Fibroblast of peridontal ligament (primary cell): Measurements from ENCODE around the gene TENT5A.

Experiments used
- DNase-seq: peaks from one replicate; pipeline ENCODE4 v3.0.0-alpha.2; 2010; ENCODE audit errors: extremely low read depth

Gene TENT5A

DNA sequence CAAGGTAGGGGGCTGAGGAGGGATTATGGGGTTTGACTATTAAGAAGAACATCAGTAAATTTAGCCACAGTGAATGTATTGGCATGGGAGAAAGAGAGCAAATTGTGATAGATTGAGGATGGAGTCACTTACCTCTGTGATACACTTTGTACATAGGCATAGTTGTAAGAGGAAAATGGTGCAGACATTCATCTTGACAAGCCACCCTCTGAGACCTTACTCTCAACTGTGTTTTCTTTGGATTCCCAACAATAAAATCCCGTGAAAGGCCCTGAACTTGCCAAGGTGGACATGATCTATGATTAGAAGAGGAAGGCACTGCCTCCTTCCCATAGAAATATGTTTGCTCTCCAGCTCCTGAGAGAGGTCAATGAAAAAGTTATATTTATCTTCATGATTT lies 18.6 kb upstream of the TENT5A start:
- DNase-seq, result no peak

DNA sequence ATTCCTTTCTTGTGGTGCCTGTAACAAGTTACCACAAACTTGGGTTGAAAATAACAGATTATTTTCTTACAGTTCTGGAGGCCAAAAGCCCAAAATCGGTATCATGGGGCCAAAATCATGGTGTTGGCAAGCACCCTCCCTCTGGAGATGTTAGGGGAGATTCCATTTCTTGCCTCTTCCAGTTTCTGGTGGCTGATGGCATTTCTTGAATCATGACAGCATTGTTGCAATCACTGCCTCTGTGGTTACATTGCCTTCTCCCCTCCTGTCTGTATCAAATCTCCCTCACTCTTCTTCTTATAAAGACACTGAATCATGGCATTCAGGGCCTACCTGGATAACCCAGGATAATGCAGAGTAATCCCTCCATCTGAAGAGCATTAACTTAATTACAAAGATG lies 17.9 kb upstream of the TENT5A start:
- DNase-seq, result no peak

DNA sequence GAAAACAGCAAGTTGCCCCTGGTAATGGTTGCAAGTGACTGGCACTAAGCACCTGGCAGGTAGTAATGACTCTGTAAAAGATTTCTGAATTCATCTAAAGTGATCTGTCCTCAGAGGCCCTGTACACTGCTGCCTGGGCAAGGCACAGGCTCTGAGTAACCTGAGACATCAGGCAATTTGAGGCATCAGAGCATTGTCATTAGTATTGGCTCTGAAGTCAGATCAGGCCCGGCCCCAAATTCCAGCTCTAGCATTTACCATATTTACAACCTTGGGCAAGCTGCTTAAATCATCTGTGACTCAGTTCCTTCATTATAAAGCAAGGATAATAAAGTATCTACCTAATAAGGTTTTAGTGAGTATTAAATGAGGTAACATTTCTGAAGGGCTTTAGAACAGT lies 17.3 kb upstream of the TENT5A start:
- DNase-seq, result peak; percentile 52

DNA sequence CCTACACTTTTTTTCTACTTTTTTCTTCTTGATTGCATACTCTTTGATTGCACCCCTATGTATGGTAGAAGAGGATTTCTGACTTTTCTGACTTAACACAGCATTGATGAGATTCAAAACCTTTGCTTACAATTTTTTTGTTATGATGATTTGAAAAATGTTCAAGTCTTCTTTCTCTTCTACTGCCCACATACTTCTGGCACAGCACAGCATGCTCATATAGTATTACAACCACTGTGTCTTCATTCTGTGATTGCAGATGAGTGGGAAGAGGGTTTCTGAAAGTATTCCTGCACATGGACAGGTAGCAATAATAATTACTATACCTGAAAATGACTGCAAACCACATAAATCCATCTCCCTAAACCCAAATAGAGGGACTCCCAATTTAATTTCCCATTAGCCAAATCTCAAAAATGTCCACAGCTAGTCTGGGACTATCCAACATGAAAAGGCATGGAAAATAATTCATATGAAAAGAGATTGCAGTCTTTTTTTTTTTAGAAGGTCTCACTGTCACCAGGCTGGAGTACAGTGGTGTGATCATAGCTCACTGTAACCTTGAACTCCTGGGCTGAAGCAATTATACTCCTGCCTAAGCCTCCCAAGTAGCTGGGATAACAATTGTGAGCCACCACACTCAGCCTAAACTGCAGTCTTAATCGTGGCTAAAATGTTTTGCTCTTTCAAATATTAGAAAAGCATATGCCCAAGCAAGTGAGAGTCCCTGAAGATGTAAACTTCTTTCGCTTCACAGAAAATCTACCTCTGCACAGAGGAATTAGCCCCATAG lies 15.9 kb upstream of the TENT5A start:
- DNase-seq, result peak; percentile 75

DNA sequence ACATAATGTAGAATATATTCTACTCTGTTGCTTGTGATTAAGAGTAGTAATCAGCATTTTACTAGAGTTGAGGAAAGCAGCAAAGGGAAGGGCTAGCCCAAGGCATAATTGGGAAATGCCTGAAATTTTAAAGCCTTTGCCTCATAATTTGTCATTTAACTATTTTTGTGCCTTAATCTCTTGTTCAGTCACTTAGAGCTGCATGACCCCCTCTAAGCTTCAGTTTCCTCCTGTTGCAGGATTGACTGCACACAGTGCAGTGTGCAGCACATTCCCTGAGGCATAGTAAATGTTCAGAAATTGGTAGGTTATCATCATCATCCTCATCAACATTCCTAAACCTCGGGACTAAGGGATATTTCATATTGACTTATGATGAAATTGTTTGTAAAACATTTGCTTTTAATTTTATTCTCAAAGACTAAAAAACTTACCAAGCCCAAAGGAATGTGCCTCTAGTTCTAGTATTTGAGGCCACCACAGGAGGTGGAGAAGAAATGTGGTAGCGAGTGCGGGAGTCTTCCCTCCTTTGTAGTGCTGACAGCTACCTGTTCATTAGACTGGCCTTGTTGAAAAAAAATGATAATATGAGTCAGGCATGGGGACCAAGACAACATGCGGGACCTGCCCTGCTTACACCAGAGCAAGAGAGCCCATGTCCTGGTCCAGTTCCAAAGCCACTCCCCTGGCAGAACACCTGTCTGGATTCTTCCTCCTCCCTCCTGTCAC lies 14.8 kb upstream of the TENT5A start:
- DNase-seq, result peak; percentile 89

DNA sequence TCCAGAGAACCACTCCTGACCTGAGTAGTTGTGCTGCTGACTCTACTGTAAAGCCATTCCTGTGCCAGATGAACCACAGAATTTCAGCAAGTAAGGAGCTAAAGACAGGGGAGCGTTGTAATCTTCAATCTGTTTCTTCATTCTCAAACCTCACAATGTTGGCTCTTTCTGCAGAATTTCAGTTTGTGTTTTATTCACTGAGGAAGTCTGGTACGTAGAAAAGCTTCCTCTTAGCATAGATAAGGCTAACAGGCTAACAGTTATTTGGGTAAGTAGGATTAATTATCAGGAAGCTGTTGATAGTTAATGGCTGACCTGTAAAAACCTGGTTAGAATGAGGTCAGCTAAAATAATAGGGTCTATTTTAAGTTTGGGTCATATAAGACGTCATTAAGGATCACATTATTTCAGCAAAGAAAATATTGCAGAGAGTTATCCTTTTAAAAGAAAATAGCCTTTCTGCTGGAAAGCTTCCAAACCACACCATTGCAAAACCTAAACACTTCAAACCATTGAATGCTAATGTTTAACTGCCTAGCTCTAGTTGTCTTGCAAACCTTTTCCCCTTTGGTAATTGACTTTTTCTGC lies 14.1 kb upstream of the TENT5A start:
- DNase-seq, result peak; percentile 98

DNA sequence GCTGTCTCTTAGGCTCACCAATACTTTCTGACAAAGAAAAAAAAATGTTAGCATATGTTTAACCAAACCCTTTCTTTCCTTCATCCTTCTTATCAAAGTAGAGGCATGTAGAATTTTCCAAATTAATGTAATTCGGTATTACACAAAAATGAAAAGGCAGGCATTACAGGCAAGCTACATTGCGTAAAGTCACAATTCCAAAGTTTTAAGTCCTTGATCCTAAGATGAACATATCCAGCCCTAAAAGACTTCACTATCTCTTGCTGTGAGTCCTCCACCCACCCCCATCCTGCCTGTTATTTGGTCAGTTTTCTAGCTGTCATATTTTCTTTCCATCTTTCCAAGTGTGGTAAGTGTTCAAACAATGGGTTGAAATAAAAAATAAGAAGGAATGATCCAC lies 12.1 kb upstream of the TENT5A start:
- no peak for DNase-seq

DNA sequence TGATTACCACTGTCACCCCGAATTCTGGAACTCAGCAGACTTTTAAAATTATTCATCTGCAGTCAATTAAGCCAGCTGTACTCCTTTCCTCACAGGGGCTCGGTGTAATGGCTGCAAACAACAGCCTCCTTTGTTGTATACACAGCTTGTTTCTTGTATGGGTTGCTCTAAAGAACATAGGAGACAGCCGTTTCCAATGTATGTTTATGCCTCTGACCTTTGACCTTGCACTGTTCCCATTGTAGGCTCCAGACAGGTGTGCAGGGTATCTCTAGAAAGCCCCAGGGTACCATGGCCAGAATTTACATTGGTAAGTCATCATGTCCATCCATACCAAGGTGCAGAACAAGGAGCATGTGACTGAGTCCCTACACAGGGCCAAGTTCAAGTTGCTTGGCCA lies 11.5 kb upstream of the TENT5A start:
- no peak for DNase-seq

DNA sequence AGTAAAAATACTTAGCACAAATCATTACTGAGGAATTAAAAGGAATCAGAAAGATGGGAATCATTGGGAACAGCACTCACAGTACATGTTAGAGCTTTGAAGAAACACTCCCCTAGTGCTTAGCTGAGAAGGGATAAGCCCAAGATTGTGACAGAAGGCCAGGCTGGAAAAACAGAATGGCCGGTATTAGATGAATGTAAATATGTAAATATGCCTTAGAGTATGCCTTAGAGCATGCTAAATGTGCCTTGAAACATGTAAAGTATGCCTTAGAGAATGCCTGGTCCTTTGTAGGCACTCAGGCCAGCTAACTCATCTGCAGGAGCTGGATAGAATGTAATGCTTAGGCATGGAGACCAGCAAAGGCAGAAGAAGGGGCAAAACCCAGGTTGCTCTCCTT lies 10.6 kb upstream of the TENT5A start:
- no peak for DNase-seq

DNA sequence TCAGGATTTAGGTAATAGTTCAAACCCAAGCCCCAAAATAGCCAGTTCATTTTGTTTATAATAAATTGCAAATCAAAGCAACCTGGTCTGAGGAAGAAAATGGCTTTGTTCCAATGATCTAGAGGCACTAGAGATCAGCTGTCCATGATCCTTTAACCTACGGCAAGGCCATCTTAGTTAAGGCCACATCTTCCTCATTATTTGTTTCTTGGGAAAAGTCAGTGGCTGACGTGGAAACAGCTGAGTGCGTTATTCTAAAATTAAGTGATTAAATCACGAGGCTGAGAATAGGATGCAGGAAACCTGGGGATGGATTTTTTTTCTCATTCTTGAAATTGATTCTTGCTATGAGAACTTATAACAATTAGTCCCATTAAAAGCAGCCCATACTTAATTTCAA lies 10.1 kb upstream of the TENT5A start:
- DNase-seq, result no peak

DNA sequence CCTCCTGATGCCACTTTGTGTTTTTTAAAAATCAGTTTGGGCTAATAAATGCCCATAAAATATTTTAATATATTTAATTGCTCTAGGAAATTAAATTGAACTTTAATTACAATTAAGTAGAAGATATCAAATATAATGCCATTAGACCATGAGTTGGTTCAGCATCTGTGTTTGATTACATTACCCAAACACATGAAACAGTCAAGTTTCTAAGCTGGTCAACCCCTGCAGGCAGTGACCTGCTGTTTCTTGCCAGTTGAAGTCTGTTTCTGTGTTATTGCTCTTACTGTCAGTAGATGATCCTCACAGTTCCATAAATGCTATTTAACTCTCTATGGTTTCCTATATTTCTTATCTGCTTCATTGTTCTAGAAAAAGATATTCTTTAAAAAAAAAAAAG lies 9.7 kb upstream of the TENT5A start:
- peak; percentile 77 for DNase-seq

DNA sequence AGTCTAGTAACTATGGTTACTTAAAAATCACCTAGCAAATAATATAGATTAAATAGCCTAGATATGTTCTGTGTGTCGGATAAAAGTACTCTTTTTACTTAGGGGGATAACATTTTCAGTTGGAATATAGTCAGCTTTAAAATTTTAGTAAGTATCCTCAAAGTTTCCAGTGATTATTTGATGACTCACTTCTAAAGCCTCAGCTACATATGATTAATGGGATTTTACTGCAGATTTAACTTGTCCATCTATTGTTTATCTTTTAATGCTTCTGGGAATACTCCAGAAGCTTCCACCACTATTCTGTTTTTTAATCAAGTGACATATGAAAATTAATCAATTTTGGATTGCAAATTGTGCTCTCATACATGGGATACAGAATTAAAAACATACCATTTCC lies 8.7 kb upstream of the TENT5A start:
- peak; percentile 70 for DNase-seq

DNA sequence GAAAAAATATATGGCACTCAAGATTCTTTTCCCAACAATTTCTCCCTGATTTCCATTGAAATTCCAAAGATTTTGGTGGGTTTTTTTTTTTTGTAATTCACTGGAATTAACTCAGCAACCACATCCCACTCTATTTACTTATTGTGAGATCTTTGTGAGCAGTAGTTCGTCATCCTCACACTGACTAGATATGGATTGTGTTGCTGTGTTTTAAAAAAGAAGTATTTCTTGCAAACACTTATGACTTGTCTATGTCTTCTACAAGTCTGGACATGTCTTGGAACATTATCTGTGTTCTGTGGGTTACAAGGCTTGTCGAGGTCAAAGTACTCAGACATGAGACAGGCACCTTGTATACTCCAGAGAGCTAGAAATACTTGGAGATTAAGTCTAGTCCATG lies 7.3 kb upstream of the TENT5A start:
- DNase-seq, result peak; percentile 57

DNA sequence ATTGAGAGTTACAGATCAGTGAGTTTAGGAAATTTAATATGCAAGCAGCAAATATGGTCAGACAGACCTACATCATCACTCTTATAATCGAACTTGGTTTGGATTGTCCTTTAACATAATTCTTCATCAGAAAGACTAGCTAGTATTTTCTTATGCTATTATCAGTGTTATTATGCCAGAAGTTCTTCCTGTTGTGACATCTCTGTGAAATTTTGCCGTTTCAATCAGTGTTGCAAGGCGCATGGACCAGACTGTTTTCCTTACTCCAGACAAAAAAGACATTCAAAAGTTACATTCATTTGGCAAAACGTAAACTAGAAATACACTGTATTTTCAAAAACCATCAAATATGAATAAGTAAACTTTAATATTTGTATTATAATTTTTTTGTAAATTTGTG lies 5.7 kb upstream of the TENT5A start:
- peak; percentile 28 for DNase-seq

DNA sequence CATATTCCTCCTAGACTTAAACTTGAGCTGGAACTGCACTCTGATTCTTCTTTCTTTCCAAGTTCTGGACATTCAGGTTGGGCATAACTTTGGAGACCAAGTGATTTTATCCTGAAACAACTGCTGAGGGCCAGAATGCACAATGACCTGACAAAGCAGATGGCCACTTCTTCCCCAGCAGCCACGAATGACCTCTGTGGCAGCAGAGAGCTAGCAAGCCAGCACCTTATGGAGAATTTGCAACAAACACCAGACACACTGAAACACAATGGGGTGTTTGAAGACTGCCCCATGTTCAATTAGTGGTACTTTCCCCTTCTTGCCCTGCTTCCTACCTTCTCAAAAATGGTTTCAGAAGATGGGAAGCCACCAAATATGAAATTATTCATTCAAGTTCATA lies 4.2 kb upstream of the TENT5A start:
- DNase-seq, result no peak

DNA sequence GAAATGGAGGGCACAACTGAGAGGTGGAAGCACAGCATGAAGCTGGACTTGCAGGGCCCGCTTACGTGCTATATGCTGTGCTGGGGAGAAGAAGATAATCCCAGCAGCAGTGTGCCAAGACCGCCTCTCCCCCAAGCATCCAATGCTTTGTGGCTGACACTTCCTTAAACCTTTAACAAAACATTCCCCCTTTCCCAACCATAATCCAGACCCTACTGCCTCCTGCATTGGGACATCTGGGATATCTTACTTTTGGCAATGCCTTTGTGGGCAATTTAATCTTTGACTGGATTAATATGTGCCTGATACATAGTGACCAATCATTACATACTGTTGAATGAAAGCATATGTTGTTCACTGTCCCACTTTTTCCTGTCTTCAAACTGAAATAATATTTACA lies 3.1 kb upstream of the TENT5A start:
- no peak for DNase-seq

DNA sequence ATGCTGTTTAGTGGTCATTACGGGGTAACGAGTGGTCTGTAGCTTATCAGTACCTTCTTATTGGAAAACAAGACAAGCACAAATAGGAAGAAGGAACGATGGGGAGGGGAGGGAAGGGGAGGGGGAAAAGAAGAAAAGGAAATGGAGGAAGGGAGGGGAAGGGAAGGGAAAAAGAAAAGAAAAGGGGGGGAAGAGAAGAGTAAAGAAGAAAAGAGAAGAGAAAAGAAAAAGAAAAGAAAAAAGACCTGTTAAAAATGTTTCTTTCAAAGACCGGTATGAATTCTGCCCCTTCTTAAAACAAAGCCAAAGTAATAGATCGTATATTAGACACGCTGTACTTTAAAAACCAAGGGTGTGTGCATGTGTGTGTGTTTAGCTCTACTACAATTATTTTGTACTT lies 2.4 kb upstream of the TENT5A start:
- no peak for DNase-seq

DNA sequence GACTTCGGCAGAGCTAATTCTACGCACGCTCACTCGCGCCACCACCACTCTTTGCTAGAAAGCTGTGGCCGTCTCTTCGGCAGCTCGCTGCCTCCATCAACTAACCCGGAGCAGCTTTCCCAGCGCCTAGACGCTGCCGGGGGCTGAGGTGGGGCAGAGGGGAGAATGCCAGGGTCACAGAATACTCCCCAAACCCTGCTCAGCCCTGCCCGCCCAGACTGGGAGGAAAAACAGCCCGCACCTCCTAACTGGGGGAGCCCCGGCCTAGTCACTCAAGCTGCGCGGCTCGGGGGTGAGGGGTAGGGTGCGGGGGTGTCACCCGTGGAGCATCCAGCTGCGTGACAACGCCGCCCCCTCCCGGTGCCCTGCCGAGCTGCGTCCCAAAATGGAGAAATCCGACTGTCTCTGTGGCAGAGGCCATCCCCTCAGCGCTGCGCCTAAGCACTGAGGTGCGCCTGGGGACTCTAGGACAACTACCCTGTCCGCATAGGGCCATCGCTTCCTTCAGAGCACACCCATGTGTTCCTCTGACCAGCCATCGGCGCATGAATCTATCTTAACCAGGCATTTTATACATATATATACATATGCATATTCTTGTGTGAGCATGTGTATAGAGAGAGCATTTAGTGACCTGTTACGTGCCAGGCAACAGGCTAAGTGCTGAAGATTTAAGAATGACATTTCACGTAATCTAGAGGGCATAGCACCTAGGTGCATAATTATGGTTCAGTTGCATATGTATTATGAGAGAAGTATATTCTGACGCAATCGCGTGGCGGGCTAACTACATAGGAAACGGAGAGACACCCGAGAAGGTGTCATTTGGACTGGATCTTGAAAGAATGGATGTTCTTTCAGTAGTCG lies 1.5 kb upstream of the TENT5A start:
- DNase-seq, result peak; percentile 58

DNA sequence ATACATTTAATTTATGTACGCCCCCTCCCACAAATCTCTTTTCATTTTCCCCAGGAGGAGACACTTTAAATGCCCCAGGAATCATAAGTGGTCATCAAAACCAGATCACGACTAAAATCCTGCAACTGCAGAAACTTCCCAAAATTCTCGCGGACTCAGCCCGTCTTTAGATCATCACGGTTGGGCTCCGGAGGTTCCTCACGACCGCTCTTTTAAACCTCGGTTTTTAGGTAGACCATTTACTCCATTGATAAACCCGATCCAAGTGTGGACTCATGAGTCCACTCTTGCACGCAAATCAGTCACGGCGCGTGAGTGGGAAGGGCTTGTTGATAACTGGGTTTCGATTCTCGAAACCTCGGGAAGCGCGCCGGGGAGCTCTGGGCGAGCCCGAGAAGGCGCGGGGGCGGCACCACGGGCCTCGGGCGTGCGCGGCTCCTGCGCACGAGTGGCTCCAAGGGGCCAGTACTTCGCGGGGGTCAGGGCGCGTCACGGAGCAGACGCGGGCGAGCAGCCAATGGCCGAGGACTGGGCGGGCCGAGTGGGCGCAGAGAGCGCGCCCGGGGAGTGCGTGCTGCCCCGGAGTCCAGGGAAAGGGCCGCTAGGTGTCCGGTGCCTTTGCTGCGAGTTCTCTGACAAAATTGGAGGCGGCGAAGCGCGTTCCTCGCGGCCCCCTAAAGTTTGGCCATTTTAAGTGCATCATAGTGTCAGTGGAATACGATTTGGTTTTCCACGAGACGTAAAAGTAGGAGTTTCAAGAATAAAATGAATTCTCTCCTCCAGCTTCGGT lies 635 bp upstream of the TENT5A start:
- DNase-seq, result peak; percentile 91

DNA sequence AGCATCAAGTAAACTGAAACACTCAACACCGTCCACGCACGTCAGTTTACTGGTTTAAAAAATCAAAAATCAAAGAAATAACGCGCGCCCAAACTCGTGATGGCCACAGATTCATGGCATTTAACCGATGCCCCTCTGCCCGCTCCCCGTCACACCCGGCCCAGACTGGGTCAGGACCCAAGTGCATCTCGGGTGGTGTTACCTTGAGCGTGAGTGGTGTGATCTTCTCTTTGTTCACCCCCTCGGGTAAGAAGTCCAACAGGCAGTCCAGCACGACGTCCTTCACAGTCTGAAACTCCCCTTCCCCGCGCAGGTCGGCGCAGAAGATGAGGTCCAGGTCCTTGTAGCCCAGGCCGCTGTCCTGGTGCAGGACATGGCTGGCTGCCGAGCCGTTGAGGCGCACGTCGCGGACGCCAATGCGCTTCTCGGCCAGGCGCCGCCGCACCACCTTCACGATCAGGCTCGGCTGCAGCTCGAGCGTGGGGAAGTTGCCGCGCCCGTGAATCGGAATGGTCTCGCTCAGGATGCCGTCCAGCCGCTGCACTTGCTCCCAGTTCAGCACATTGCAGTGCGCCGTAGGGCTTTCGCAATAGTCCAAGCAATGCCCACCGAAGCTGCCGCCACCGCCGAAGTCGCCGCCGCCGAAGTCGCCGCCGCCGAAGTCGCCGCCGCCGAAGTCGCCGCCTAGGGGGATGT lies 945 bp downstream of the TENT5A start:
- DNase-seq, result peak; percentile 38
